SKM-1 (cell line): ENCODE results near the gene RGS6.
"Not testable (repeated sequence)": the region's sequence is repeated elsewhere in the genome, so short reads cannot be mapped to it uniquely, and the experiment has no call there.

Source experiments
- DNase-seq: peaks from one replicate; lab custom pipeline; 2025; ENCODE audit not compliant: unreplicated experiment; lab: John Stamatoyannopoulos, UW

The RGS6 gene

GRCh38 chr14:72444701-72445100, 512.5 kb downstream of the RGS6 start:
- no peak for DNase-seq

- no peak for DNase-seq
Measured at GRCh38 chr14:72448212-72448611, 516.0 kb downstream of the RGS6 start.

GRCh38 chr14:72450473-72451044, 518.3 kb downstream of the RGS6 start:
- no peak for DNase-seq

- no peak for DNase-seq
Measured at GRCh38 chr14:72451054-72451972, 519.1 kb downstream of the RGS6 start.

- DNase-seq = no peak
Measured at GRCh38 chr14:72452774-72453173, 520.5 kb downstream of the RGS6 start.

GRCh38 chr14:72454388-72455160, 522.3 kb downstream of the RGS6 start:
- DNase-seq = no peak

GRCh38 chr14:72457641-72458040, 525.4 kb downstream of the RGS6 start:
- DNase-seq = no peak

- no peak for DNase-seq
Measured at GRCh38 chr14:72462056-72462455, 529.8 kb downstream of the RGS6 start.

- no peak for DNase-seq
Measured at GRCh38 chr14:72463291-72463866, 531.1 kb downstream of the RGS6 start.

- no peak for DNase-seq
Measured at GRCh38 chr14:72464226-72464625, 532.0 kb downstream of the RGS6 start.

GRCh38 chr14:72466325-72466724, 534.1 kb downstream of the RGS6 start:
- DNase-seq = no peak

GRCh38 chr14:72471346-72471745, 539.1 kb downstream of the RGS6 start:
- no peak for DNase-seq

GRCh38 chr14:72472845-72473244, 540.6 kb downstream of the RGS6 start:
- DNase-seq = no peak

- DNase-seq = no peak
Measured at GRCh38 chr14:72476657-72477499, 544.6 kb downstream of the RGS6 start.

- DNase-seq = not testable (repeated sequence)
Measured at GRCh38 chr14:72477578-72477977, 545.3 kb downstream of the RGS6 start.

GRCh38 chr14:72478471-72478893, 546.3 kb downstream of the RGS6 start:
- DNase-seq = no peak

GRCh38 chr14:72479461-72479931, 547.3 kb downstream of the RGS6 start:
- no peak for DNase-seq

- DNase-seq = no peak
Measured at GRCh38 chr14:72480464-72481243, 548.4 kb downstream of the RGS6 start.

GRCh38 chr14:72483311-72483710, 551.1 kb downstream of the RGS6 start:
- no peak for DNase-seq

GRCh38 chr14:72485695-72486094, 553.5 kb downstream of the RGS6 start:
- DNase-seq = no peak
